Measurements from ENCODE around the gene RPS6KA5.
"Not testable (repeated sequence)": the region's sequence is repeated elsewhere in the genome, so short reads cannot be mapped to it uniquely, and the experiment has no call there.

Gene RPS6KA5

GRCh38 chr14:90839889-90840266 lies 220.6 kb downstream of the RPS6KA5 start:
- TF ChIP-seq OSR1 (CRISPR knock-in tag; IDR thresholded peaks at IDR 0.05) (no peak), RARB (CRISPR knock-in tag; IDR thresholded peaks at IDR 0.05) (no peak), TOX (CRISPR knock-in tag; IDR thresholded peaks at IDR 0.05; ENCODE audit: borderline replicate concordance) (no peak), POU6F1 (CRISPR knock-in tag; IDR thresholded peaks at IDR 0.05; ENCODE audit: borderline replicate concordance, low read depth) (no peak), ZNF565 (CRISPR knock-in tag; conservative IDR thresholded peaks at IDR 0.05; ENCODE audit: low read depth) (no peak), ZC3H10 (CRISPR knock-in tag; IDR thresholded peaks at IDR 0.05) (no peak), TCF4 (CRISPR knock-in tag; IDR thresholded peaks at IDR 0.05; ENCODE audit: borderline replicate concordance) (no peak), CREB5 (CRISPR knock-in tag; IDR thresholded peaks at IDR 0.05; ENCODE audit: low read depth) (no peak), ZFP3 (CRISPR knock-in tag; IDR thresholded peaks at IDR 0.05) (no peak), ZNF8 (CRISPR knock-in tag; IDR thresholded peaks at IDR 0.05) (no peak), PATZ1 (CRISPR knock-in tag; IDR thresholded peaks at IDR 0.05; ENCODE audit: borderline replicate concordance) (no peak), BACH2 (CRISPR knock-in tag; IDR thresholded peaks at IDR 0.05; ENCODE audit: borderline replicate concordance) (no peak), GLIS3 (CRISPR knock-in tag; IDR thresholded peaks at IDR 0.05) (no peak), CSDC2 (CRISPR knock-in tag; IDR thresholded peaks at IDR 0.05) (no peak), ZNF70 (CRISPR knock-in tag; IDR thresholded peaks at IDR 0.05) (no peak), SNAI2 (CRISPR knock-in tag; IDR thresholded peaks at IDR 0.05) (no peak)
- no peak for ATAC-seq

GRCh38 chr14:90839024-90839888 lies 221.2 kb downstream of the RPS6KA5 start:
- ATAC-seq = peak; percentile 41; the same call in 1 of the 3 replicates
- peak; percentile 62; the same call in 1 of the 2 replicates for TF ChIP-seq ZNF70 (CRISPR knock-in tag; IDR thresholded peaks at IDR 0.05)
- TF ChIP-seq PPARA (CRISPR knock-in tag; IDR thresholded peaks at IDR 0.05; ENCODE audit: borderline replicate concordance) = no peak

GRCh38 chr14:90838531-90838930 lies 221.9 kb downstream of the RPS6KA5 start:
- ATAC-seq = not testable (repeated sequence)

GRCh38 chr14:90837355-90837754 lies 223.1 kb downstream of the RPS6KA5 start:
- TF ChIP-seq ZNF565 (CRISPR knock-in tag; conservative IDR thresholded peaks at IDR 0.05; ENCODE audit: low read depth) = no peak
- no peak for TF ChIP-seq TSHZ2 (CRISPR knock-in tag; IDR thresholded peaks at IDR 0.05)
- no peak for TF ChIP-seq TCF4 (CRISPR knock-in tag; IDR thresholded peaks at IDR 0.05; ENCODE audit: borderline replicate concordance)
- no peak for TF ChIP-seq ARNTL (CRISPR knock-in tag; IDR thresholded peaks at IDR 0.05; ENCODE audit: borderline replicate concordance, low read depth)
- no peak for TF ChIP-seq ZNF8 (CRISPR knock-in tag; IDR thresholded peaks at IDR 0.05)
- no peak for TF ChIP-seq ISL1 (CRISPR knock-in tag; IDR thresholded peaks at IDR 0.05)
- TF ChIP-seq ESRRG (CRISPR knock-in tag; IDR thresholded peaks at IDR 0.05) = no peak
- no peak for TF ChIP-seq ZC3H10 (CRISPR knock-in tag; IDR thresholded peaks at IDR 0.05)
- TF ChIP-seq PPARA (CRISPR knock-in tag; IDR thresholded peaks at IDR 0.05; ENCODE audit: borderline replicate concordance) = no peak
- TF ChIP-seq BACH2 (CRISPR knock-in tag; IDR thresholded peaks at IDR 0.05; ENCODE audit: borderline replicate concordance) = no peak
- TF ChIP-seq OSR1 (CRISPR knock-in tag; IDR thresholded peaks at IDR 0.05) = no peak
- TF ChIP-seq ZFP30 (CRISPR knock-in tag; IDR thresholded peaks at IDR 0.05) = no peak
- TF ChIP-seq GLIS3 (CRISPR knock-in tag; IDR thresholded peaks at IDR 0.05) = no peak
- no peak for TF ChIP-seq ZFP3 (CRISPR knock-in tag; IDR thresholded peaks at IDR 0.05)
- no peak for TF ChIP-seq RARB (CRISPR knock-in tag; IDR thresholded peaks at IDR 0.05)

More at GRCh38 chr14:90837355-90837754, 223.1 kb downstream of the RPS6KA5 start:
- no peak for ATAC-seq
